ENCODE results near the gene PRPSAP2. TPM values are rescaled to one million over a fixed set of nuclear protein-coding genes. Genes with fewer than 3 reads are reported as not detected.

Gene PRPSAP2
- polyA plus RNA-seq, 3 donors: 17.1 to 20.9 (median 20.5) TPM

GRCh38 chr17:18917506-18918032 lies 59.6 kb downstream of the PRPSAP2 start:
- no peak for DNase-seq
- Histone ChIP-seq H2AFZ (ENCODE audit: insufficient read depth, low read depth, low read length, poor library complexity, severe bottlenecking) (no peak overlapping the region), H3K4me3 (replicated peaks in 1 of 3; ENCODE audit: low read depth in 2 of 3, low read length in 3 of 3) (no peak overlapping the region), H3K27me3 (ENCODE audit: control insufficient read depth in 2 of 2, insufficient read depth in 2 of 2, low read length in 2 of 2) (no peaks in the 10 kb centered on the region), H3K9me3 (replicated peaks in 1 of 2; ENCODE audit: control insufficient read depth in 1 of 2, insufficient read depth in 1 of 2, low read length in 2 of 2) (no peaks in the 10 kb centered on the region), H3K9ac (ENCODE audit: insufficient read depth, low read length, poor library complexity, severe bottlenecking) (no peak overlapping the region), H3K36me3 (replicated peaks in 1 of 2; ENCODE audit: control insufficient read depth in 1 of 2, insufficient read depth in 2 of 2, low read length in 2 of 2) (peaks cover 31 to 66% of the 10 kb centered on the region in 2 donors), H3K4me2 (replicated peaks; ENCODE audit: extremely low read depth, low read length, poor library complexity, severe bottlenecking) (no peak overlapping the region), H3K27ac (ENCODE audit: low read depth in 1 of 2, low read length in 2 of 2) (no peak overlapping the region), H3K79me2 (ENCODE audit: insufficient read depth, low read length) (no peaks in the 10 kb centered on the region), H3K4me1 (ENCODE audit: control insufficient read depth in 1 of 2, insufficient read depth in 2 of 2, low read length in 2 of 2) (peaks cover 7 to 8% of the 10 kb centered on the region in 2 donors), H4K20me1 (ENCODE audit: insufficient read depth, low read length) (no peaks in the 10 kb centered on the region)
- WGBS (ENCODE audit: insufficient coverage): 85% methylated on average over 8 of the region's 11 CpGs
- H3K4me3 Mint-ChIP-seq: no peak overlapping the region
- peak overlapping the region in 3 of 7 donors; percentile 18 to 70 (median 32) for H3K27ac Mint-ChIP-seq
- peaks cover 53 to 64% of the 10 kb centered on the region in 2 donors for H3K36me3 Mint-ChIP-seq
- H3K4me1 Mint-ChIP-seq: peaks cover 21% of the 10 kb centered on the region
- no peaks in the 10 kb centered on the region for H3K27me3 Mint-ChIP-seq (ENCODE audit: low read depth in 3 of 3)
- no peak for TF ChIP-seq CTCF (IDR thresholded peaks at IDR 0.05)
- no peaks in the 10 kb centered on the region for H3K9me3 Mint-ChIP-seq
- intact Hi-C loops (cut with micrococcal nuclease): loop anchor here in 1 of 2 donors (10.0 kb wide), 1 partner anchor 57 kb away; no protein-coding TSS in a partner anchor

DNA sequence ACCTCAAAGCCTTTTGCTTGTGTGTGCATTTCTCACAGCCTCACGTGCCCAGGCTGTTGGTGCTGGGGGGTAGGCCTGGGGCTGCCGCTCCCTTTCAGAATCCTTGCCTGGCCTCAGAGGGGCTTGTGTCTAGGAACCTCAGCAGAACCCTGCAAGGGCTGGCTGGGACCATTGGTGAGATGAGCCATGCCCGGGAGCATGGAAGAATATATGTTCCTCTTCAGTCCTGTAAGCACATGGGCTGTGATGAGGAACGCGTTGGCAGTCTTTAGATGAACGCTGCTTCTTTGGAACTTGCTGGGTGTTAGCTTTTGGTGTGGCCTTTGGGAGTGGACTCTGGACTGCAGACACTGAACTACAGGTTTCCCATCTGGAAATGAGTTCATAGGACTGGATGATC lies 62.0 kb downstream of the PRPSAP2 start:
- no peak overlapping the region for H2AFZ ChIP-seq (ENCODE audit: insufficient read depth, low read depth, low read length, poor library complexity, severe bottlenecking)
- H3K4me1 ChIP-seq (ENCODE audit: control insufficient read depth in 1 of 2, insufficient read depth in 2 of 2, low read length in 2 of 2): peaks cover 7 to 8% of the 10 kb centered on the region in 2 donors
- peaks cover 21% of the 10 kb centered on the region for H3K4me1 Mint-ChIP-seq
- no peak for TF ChIP-seq CTCF (IDR thresholded peaks at IDR 0.05)
- no peaks in the 10 kb centered on the region for H3K27me3 ChIP-seq (ENCODE audit: control insufficient read depth in 2 of 2, insufficient read depth in 2 of 2, low read length in 2 of 2)
- H3K27me3 Mint-ChIP-seq (ENCODE audit: low read depth in 3 of 3): no peaks in the 10 kb centered on the region
- no peak overlapping the region for H3K27ac Mint-ChIP-seq
- no peak overlapping the region for H3K4me3 Mint-ChIP-seq
- H3K79me2 ChIP-seq (ENCODE audit: insufficient read depth, low read length): no peaks in the 10 kb centered on the region
- peaks cover 29 to 53% of the 10 kb centered on the region in 2 donors for H3K36me3 ChIP-seq (replicated peaks in 1 of 2; ENCODE audit: control insufficient read depth in 1 of 2, insufficient read depth in 2 of 2, low read length in 2 of 2)
- intact Hi-C loops (cut with micrococcal nuclease): loop anchor here in 1 of 2 donors (10.0 kb wide), 1 partner anchor 55 kb away; no protein-coding TSS in a partner anchor
- no peaks in the 10 kb centered on the region for H4K20me1 ChIP-seq (ENCODE audit: insufficient read depth, low read length)
- no peak overlapping the region for H3K4me3 ChIP-seq (replicated peaks in 1 of 3; ENCODE audit: low read depth in 2 of 3, low read length in 3 of 3)
- H3K4me2 ChIP-seq (replicated peaks; ENCODE audit: extremely low read depth, low read length, poor library complexity, severe bottlenecking): no peak overlapping the region
- DNase-seq: no peak
- H3K9ac ChIP-seq (ENCODE audit: insufficient read depth, low read length, poor library complexity, severe bottlenecking): no peak overlapping the region
- WGBS (ENCODE audit: insufficient coverage): 87% methylated on average over 6 of the region's 6 CpGs
- peaks cover 45 to 51% of the 10 kb centered on the region in 2 donors for H3K36me3 Mint-ChIP-seq
- H3K27ac ChIP-seq (ENCODE audit: low read depth in 1 of 2, low read length in 2 of 2): no peak overlapping the region
- H3K9me3 Mint-ChIP-seq: no peaks in the 10 kb centered on the region
- H3K9me3 ChIP-seq (replicated peaks in 1 of 2; ENCODE audit: control insufficient read depth in 1 of 2, insufficient read depth in 1 of 2, low read length in 2 of 2): no peaks in the 10 kb centered on the region
